Endothelial cell of umbilical vein (primary cell): ENCODE results near the gene FAM50A. TPM values are rescaled to one million over a fixed set of nuclear protein-coding genes. Genes with fewer than 3 reads are reported as not detected.

Experiments used
- BruUV-seq: library from RNA; stranded (reverse); fragments of 400-500 nt; replicated peaks from 2 replicates; lab custom pipeline; 2021; lab: Mats Ljungman, UMichigan
- CTCF ChIA-PET: fragments of 300-600, 350-600 bp; sonication (Branson Sonifier 250); formaldehyde crosslinking; loops from one replicate; lab custom pipeline; 2021; ENCODE audit warnings: antibody characterized with exemption, inconsistent platforms; lab: Charles Lee
- POLR2A ChIA-PET: fragments of 300-600, 350-600 bp; sonication (Branson Sonifier 250); formaldehyde crosslinking; loops from one replicate; lab custom pipeline; 2021; ENCODE audit warnings: antibody characterized with exemption, inconsistent platforms; lab: Charles Lee
- DNase-seq: peaks from one replicate; pipeline ENCODE4 v3.0.0-alpha.2; 2011; ENCODE audit warnings: low read depth, low spot score
- FAIRE-seq: peaks from 2 replicates; lab custom pipeline; 2011; peaks lifted over from hg19 to GRCh38; lab: Jason Lieb, UNC
- H2AFZ ChIP-seq: 2 replicates; pipeline ENCODE4 v1.6.0; 2012; ENCODE audit warnings: low read depth, low read length, control low read depth, inconsistent platforms
- H3K27ac ChIP-seq: 2 replicates; pipeline ENCODE4 v1.5.1; 2011; ENCODE audit warnings: low read depth, mild to moderate bottlenecking, control low read depth, low read length, moderate library complexity; ENCODE audit not compliant: insufficient read depth
- H3K27me3 ChIP-seq, 2 experiments: 2 replicates each; pipeline versions ENCODE4 v1.6.0 to v1.6.1; 2011; ENCODE audit warnings: low read length in 2 of 2, mixed read lengths in 1 of 2; ENCODE audit not compliant: control insufficient read depth in 2 of 2, insufficient read depth in 2 of 2
- H3K36me3 ChIP-seq, 2 experiments: 2 replicates in 1 of 2; 3 replicates in 1 of 2; pipeline ENCODE4 v1.5.1; 2011; ENCODE audit warnings: low read length in 2 of 2, mild to moderate bottlenecking in 1 of 2, moderate library complexity in 1 of 2; ENCODE audit not compliant: control insufficient read depth in 2 of 2, insufficient read depth in 2 of 2; ENCODE audit errors: extremely low read depth in 1 of 2
- H3K4me1 ChIP-seq: 3 replicates; pipeline ENCODE4 v1.5.1; 2011; ENCODE audit warnings: mild to moderate bottlenecking, low read length; ENCODE audit not compliant: control insufficient read depth, insufficient read depth; ENCODE audit errors: extremely low read depth
- H3K4me2 ChIP-seq: 2 replicates; pipeline ENCODE4 v1.6.1; 2011; ENCODE audit warnings: low read length, control low read depth, mixed read lengths; ENCODE audit not compliant: insufficient read depth
- H3K4me3 ChIP-seq, 3 experiments: fragments of 200-600 bp in 1 of 3; sonication (generic), shearing (Covaris generic) in 1 of 3; replicated peaks in 1 of 3; 2 replicates each; pipeline ENCODE4 v1.5.1; 2011 to 2016; ENCODE audit warnings: control low read depth in 3 of 3, low read length in 3 of 3, mild to moderate bottlenecking in 2 of 3, inconsistent platforms in 1 of 3, low read depth in 1 of 3, moderate library complexity in 1 of 3; ENCODE audit not compliant: insufficient read depth in 1 of 3
- H3K79me2 ChIP-seq: 2 replicates; pipeline ENCODE4 v1.6.0; 2012; ENCODE audit warnings: low read length, inconsistent platforms; ENCODE audit not compliant: control insufficient read depth, insufficient read depth
- H3K9ac ChIP-seq: replicated peaks from 2 replicates; pipeline ENCODE3; 2011; ENCODE audit warnings: low read length, control low read depth; ENCODE audit not compliant: insufficient read depth; ENCODE audit errors: extremely low read depth
- H3K9me1 ChIP-seq: replicated peaks from 3 replicates; pipeline ENCODE4 v1.6.0; 2011; ENCODE audit warnings: mild to moderate bottlenecking, low read length; ENCODE audit not compliant: control insufficient read depth, insufficient read depth; ENCODE audit errors: extremely low read depth
- H3K9me3 ChIP-seq: replicated peaks from 2 replicates; pipeline ENCODE4 v1.5.1; 2012; ENCODE audit warnings: low read length, inconsistent platforms; ENCODE audit not compliant: control insufficient read depth, insufficient read depth
- H4K20me1 ChIP-seq: replicated peaks from 2 replicates; pipeline ENCODE3; 2011; ENCODE audit warnings: mild to moderate bottlenecking, low read length; ENCODE audit not compliant: control insufficient read depth, insufficient read depth; ENCODE audit errors: extremely low read depth
- CTCF ChIP-seq, 2 donors: IDR thresholded peaks; 1 replicate in 1 of 2; 2 replicates in 1 of 2; pipeline ENCODE4 v1.5.1; 2011; ENCODE audit warnings: low read length in 2 of 2, mild to moderate bottlenecking in 2 of 2, moderate library complexity in 2 of 2, control low read depth in 1 of 2, inconsistent platforms in 1 of 2, low read depth in 1 of 2; ENCODE audit not compliant: insufficient read depth in 1 of 2; ENCODE audit errors: extremely low read depth in 1 of 2
- EZH2 ChIP-seq: IDR thresholded peaks from 2 replicates; pipeline ENCODE4 v1.6.1; 2012; ENCODE audit warnings: borderline replicate concordance, low read depth, mild to moderate bottlenecking, moderate library complexity, low read length, inconsistent platforms; ENCODE audit not compliant: severe bottlenecking
- FOS ChIP-seq: IDR thresholded peaks from 2 replicates; pipeline ENCODE4 v1.6.1; 2011; ENCODE audit warnings: mild to moderate bottlenecking, low read length, moderate library complexity, borderline replicate concordance; ENCODE audit not compliant: insufficient read depth
- GATA2 ChIP-seq: IDR thresholded peaks from 2 replicates; pipeline ENCODE4 v1.7.0; 2011; ENCODE audit warnings: low read depth, mild to moderate bottlenecking, moderate library complexity, mixed read lengths, low read length; ENCODE audit not compliant: insufficient read length, insufficient read depth
- JUN ChIP-seq: IDR thresholded peaks from 2 replicates; pipeline ENCODE4 v1.6.1; 2011; ENCODE audit warnings: borderline replicate concordance, low read depth; ENCODE audit not compliant: insufficient read length, insufficient read depth
- MAX ChIP-seq: IDR thresholded peaks from 2 replicates; pipeline ENCODE4 v1.6.1; 2011; ENCODE audit not compliant: insufficient read depth, insufficient read length
- MYC ChIP-seq: IDR thresholded peaks from one replicate; pipeline ENCODE4 v1.6.1; 2011; ENCODE audit warnings: mild to moderate bottlenecking, low read depth, low read length
- POLR2A ChIP-seq: IDR thresholded peaks from 2 replicates; pipeline ENCODE4 v1.6.1; 2012; ENCODE audit warnings: low read depth, mild to moderate bottlenecking, control low read depth, low read length
- POLR2AphosphoS5 ChIP-seq: IDR thresholded peaks from 2 replicates; pipeline ENCODE4 v1.6.1; 2012; ENCODE audit warnings: low read depth, mild to moderate bottlenecking, control low read depth, low read length, moderate library complexity; ENCODE audit not compliant: insufficient read depth
- dilution Hi-C: fragments of 300-500 bp; cut with MboI; formaldehyde crosslinking; loops from one replicate; pipeline ENCODE4 v1.15.0; 2019; ENCODE audit warnings: low sequenced_read_pairs; ENCODE audit not compliant: extremely low pct_ligation_motif_present
- intact Hi-C: fragments of 100-400 bp; cut with micrococcal nuclease; formaldehyde crosslinking; loops from one replicate; pipeline ENCODE4 v1.10.0; 2022
- polyA plus RNA-seq, 4 experiments: library from polyadenylated mRNA; depleted of rRNA in 3 of 4; stranded (reverse) in 3 of 4; unstranded in 1 of 4; fragments of >200 nt; gene quantifications; 2 replicates each; pipeline versions ENCODE4 v1.2.1 to v1.2.3, GENCODE V29; 2011 to 2012; ENCODE audit warnings: missing spikeins in 1 of 4
- total RNA-seq: library from RNA; stranded (reverse); gene quantifications from 2 replicates; pipeline ENCODE4 v1.2.3, GENCODE V29; 2021

FAM50A gene
- total and polyA plus RNA-seq, 2 donors (not counting 3 experiments of a cell fraction or from before 2014, with no cell fraction given), result 75.9 to 123 TPM

DNA sequence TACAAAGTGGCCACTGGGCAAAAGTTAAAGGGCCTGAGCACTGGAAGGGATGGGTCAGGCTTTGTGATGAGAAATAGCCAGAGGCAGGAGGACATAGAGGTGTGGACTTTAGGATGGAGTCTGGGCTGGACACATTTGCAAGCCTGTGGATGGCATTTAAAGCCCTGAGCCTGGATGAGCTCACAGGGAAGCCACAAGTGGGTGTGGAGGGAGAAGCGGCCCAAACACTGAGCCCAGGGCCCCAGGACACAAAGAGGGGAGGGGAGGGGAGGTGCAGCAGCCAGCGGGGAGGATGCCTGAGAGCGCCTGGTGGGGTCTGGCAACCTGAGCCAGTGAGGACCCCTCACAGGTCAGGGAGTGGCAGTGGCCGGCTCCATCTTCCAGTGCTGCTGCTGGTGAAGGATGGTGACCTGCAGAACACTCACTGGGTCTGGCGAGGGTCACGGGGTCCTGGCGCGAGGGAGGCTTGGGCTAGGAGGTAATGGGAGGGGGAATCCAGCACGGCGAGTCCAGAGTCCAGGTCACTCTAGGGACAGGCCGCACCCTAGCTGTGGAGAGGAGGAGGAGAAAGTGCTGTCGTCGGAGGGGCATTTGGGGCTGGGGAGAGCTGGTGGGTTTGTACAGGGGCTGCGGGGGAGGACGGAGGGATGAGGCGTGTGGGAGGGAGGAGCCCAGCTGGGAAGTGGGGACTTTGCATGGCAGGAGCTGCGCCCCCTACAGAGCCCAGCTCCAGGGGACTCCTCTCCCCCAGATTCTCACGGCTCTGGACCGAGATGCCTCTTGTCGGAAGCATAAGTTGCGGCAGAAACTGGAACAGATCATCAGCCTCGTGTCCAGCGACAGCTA lies 28.1 kb downstream of the FAM50A start:
- no peaks in the 10 kb centered on the region for H3K9me3 ChIP-seq
- CTCF ChIA-PET, result interaction anchor here (1.6 kb wide), 1 partner anchor 13 kb away, joined by 3 read pairs; no protein-coding TSS in a partner anchor
- H3K4me1 ChIP-seq, result no peaks in the 10 kb centered on the region
- POLR2A ChIA-PET, result no interaction called here
- no peak for DNase-seq
- no peaks in the 10 kb centered on the region for H3K27me3 ChIP-seq
- intact Hi-C loops (no loop called here), dilution Hi-C loops (no loop called here)
- H3K4me2 ChIP-seq, result no peak overlapping the region
- no peaks in the 10 kb centered on the region for H4K20me1 ChIP-seq
- H3K9me1 ChIP-seq, result no peaks in the 10 kb centered on the region
- no peak for FAIRE-seq
- no peaks in the 10 kb centered on the region for H3K79me2 ChIP-seq
- H3K36me3 ChIP-seq, result peaks cover 0 to 27% of the 10 kb centered on the region in 2 experiments
- BruUV-seq, result no TSS peak
- no peak overlapping the region for H3K4me3 ChIP-seq
- no peak overlapping the region for H2AFZ ChIP-seq
- no peak overlapping the region for H3K27ac ChIP-seq
- TF ChIP-seq MYC (no peak), CTCF (IDR thresholded peaks at IDR 0.05; ENCODE audit: extremely low read depth in 1 of 2, insufficient read depth in 1 of 2, low read depth in 1 of 2, low read length in 2 of 2) (no peak), FOS (no peak), MAX (no peak), JUN (no peak), EZH2 (no peak), GATA2 (no peak), POLR2AphosphoS5 (no peak), POLR2A (no peak)
- H3K9ac ChIP-seq, result no peak overlapping the region
